GM12878 (cell line): ENCODE data around the gene JPT1. TPM values are rescaled to one million over a fixed set of nuclear protein-coding genes. Genes with fewer than 3 reads are reported as not detected.

Experiments
- ATAC-seq: fragments of 200-7000 bp; cut with Tn5 transposase; 3 replicates; pipeline ENCODE4 v1.9.1; 2020; ENCODE audit warnings: mild to moderate bottlenecking, moderate library complexity
- BruUV-seq: library from RNA; stranded (reverse); fragments of 400-500 nt; replicated peaks from 2 replicates; lab custom pipeline; 2021; lab: Mats Ljungman, UMichigan
- CTCF ChIA-PET: fragments of 300-600 bp; sonication (Branson Sonifier 250); formaldehyde crosslinking; extraction: SDS; loops from one replicate; lab custom pipeline; 2021; ENCODE audit warnings: inconsistent platforms; lab: Yijun Ruan, JAX
- POLR2A ChIA-PET: fragments of 350-600 bp; formaldehyde crosslinking; extraction: SDS; loops from one replicate; lab custom pipeline; 2021; ENCODE audit warnings: inconsistent platforms; lab: Charles Lee
- RAD21 ChIA-PET: fragments of 300-600 bp; sonication (Branson Sonifier 250); formaldehyde crosslinking; loops from one replicate; lab custom pipeline; 2023; ENCODE audit warnings: antibody characterized with exemption; ENCODE audit not compliant: unreplicated experiment; lab: Charles Lee
- SMC1A ChIA-PET: fragments of 300-600 bp; sonication (Branson Sonifier 250); formaldehyde crosslinking; loops from one replicate; lab custom pipeline; 2023; ENCODE audit not compliant: unreplicated experiment, uncharacterized antibody; lab: Charles Lee
- DNase-seq: peaks from one replicate; pipeline ENCODE4 v3.0.0-alpha.2; 2011; ENCODE audit warnings: low read depth, low spot score
- FAIRE-seq: peaks from 3 replicates; lab custom pipeline; 2011; peaks lifted over from hg19 to GRCh38; lab: Jason Lieb, UNC
- H2AFZ ChIP-seq: 2 replicates; pipeline ENCODE4 v1.6.0; 2011; ENCODE audit warnings: low read depth, low read length, control low read depth; ENCODE audit not compliant: control insufficient read depth
- H3K27ac ChIP-seq: 2 replicates; pipeline ENCODE4 v1.5.1; 2011; ENCODE audit warnings: control low read depth; ENCODE audit not compliant: control insufficient read depth, insufficient read depth
- H3K27me3 ChIP-seq, 2 experiments: replicated peaks in 1 of 2; 2 replicates each; pipeline versions ENCODE4 v1.6.0 to v1.6.1; 2011; ENCODE audit warnings: low read length in 1 of 2; ENCODE audit not compliant: control insufficient read depth in 2 of 2, insufficient read depth in 2 of 2
- H3K36me3 ChIP-seq, 2 experiments: 2 replicates each; pipeline ENCODE4 v1.5.1; 2011; ENCODE audit warnings: low read length in 1 of 2; ENCODE audit not compliant: control insufficient read depth in 2 of 2, insufficient read depth in 2 of 2
- H3K4me1 ChIP-seq: 2 replicates; pipeline ENCODE4 v1.6.1; 2011; ENCODE audit warnings: mild to moderate bottlenecking, low read length, moderate library complexity, mixed read lengths; ENCODE audit not compliant: control insufficient read depth, insufficient read depth
- H3K4me2 ChIP-seq: 2 replicates; pipeline ENCODE4 v1.6.0; 2011; ENCODE audit warnings: control low read depth; ENCODE audit not compliant: control insufficient read depth, insufficient read depth
- H3K4me3 ChIP-seq: fragments of 200-600 bp; sonication (generic); 2 replicates; pipeline ENCODE4 v1.5.1; 2016
- H3K79me2 ChIP-seq: 2 replicates; pipeline ENCODE4 v1.6.0; 2011; ENCODE audit warnings: low read length; ENCODE audit not compliant: control insufficient read depth, insufficient read depth
- H3K9ac ChIP-seq: 2 replicates; pipeline ENCODE4 v1.8.0; 2011; ENCODE audit warnings: low read length, control low read depth, mixed read lengths; ENCODE audit not compliant: control insufficient read depth, insufficient read depth
- H3K9me3 ChIP-seq: replicated peaks from 3 replicates; pipeline ENCODE4 v1.5.1; 2011; ENCODE audit warnings: mild to moderate bottlenecking, low read length; ENCODE audit not compliant: control insufficient read depth, insufficient read depth
- H4K20me1 ChIP-seq: 2 replicates; pipeline ENCODE4 v1.6.0; 2011; ENCODE audit not compliant: control insufficient read depth, insufficient read depth
- CHD1 ChIP-seq: IDR thresholded peaks from 2 replicates; pipeline ENCODE4 v1.6.1; 2012; ENCODE audit warnings: low read depth, low read length, improper control_type of control experiment
- FOXM1 ChIP-seq: IDR thresholded peaks from 2 replicates; pipeline ENCODE4 v1.6.1; 2012; ENCODE audit warnings: low read depth, mild to moderate bottlenecking, inconsistent platforms, low read length, moderate library complexity
- MYC ChIP-seq: IDR thresholded peaks from 2 replicates; pipeline ENCODE4 v1.6.1; 2011; ENCODE audit warnings: mild to moderate bottlenecking, low read length, moderate library complexity, inconsistent platforms; ENCODE audit not compliant: insufficient read depth, insufficient replicate concordance, insufficient read length, severe bottlenecking
- NFXL1 ChIP-seq: fragments of 450-650 bp; IDR thresholded peaks from 2 replicates; pipeline ENCODE4 v1.6.1; 2017; ENCODE audit warnings: antibody characterized with exemption, mild to moderate bottlenecking, borderline replicate concordance
- NFYB ChIP-seq: IDR thresholded peaks from 2 replicates; pipeline ENCODE4 v1.6.1; 2011; ENCODE audit warnings: low read depth, mild to moderate bottlenecking, low read length, improper control_type of control experiment, moderate library complexity; ENCODE audit not compliant: insufficient read depth
- RAD21 ChIP-seq: IDR thresholded peaks from 2 replicates; pipeline ENCODE4 v1.6.1; 2011; ENCODE audit warnings: mild to moderate bottlenecking, low read depth, low read length, moderate library complexity; ENCODE audit not compliant: insufficient read depth
- SPI1 ChIP-seq: IDR thresholded peaks from 2 replicates; pipeline ENCODE4 v1.6.1; 2011; ENCODE audit warnings: low read depth, mild to moderate bottlenecking, low read length, moderate library complexity, borderline replicate concordance; ENCODE audit not compliant: insufficient read depth
- SREBF2 ChIP-seq: IDR thresholded peaks from 2 replicates; pipeline ENCODE4 v1.6.1; 2012; ENCODE audit warnings: mild to moderate bottlenecking, low read length
- STAT1 ChIP-seq: fragments of 450-650 bp; conservative IDR thresholded peaks from 2 replicates; pipeline ENCODE4 v1.6.1; 2014; ENCODE audit warnings: antibody characterized with exemption, mild to moderate bottlenecking
- SUPT20H ChIP-seq: IDR thresholded peaks from 2 replicates; pipeline ENCODE4 v1.6.1; 2011; ENCODE audit warnings: low read depth, mild to moderate bottlenecking, low read length, moderate library complexity, borderline replicate concordance; ENCODE audit not compliant: control insufficient read depth
- ZNF622 ChIP-seq: fragments of 450-650 bp; IDR thresholded peaks from 2 replicates; pipeline ENCODE4 v1.6.1; 2017; ENCODE audit warnings: mild to moderate bottlenecking, inconsistent platforms
- WGBS: methylation state at CpG from one replicate; pipeline ENCODE4 v1.1.6; 2016; ENCODE audit warnings: low lambda C conversion rate; ENCODE audit not compliant: insufficient replicate concordance, insufficient coverage; ENCODE audit errors: missing lambda C conversion rate; 5-methylcytosine and 5-hydroxymethylcytosine counted together
- in situ Hi-C: fragments of 300-500 bp; cut with MboI; formaldehyde crosslinking; loops from 9 replicates; pipeline ENCODE4 v1.14.3; 2018; ENCODE audit warnings: mixed read lengths
- intact Hi-C: fragments of 100-400 bp; cut with micrococcal nuclease; formaldehyde crosslinking; loops from one replicate; pipeline ENCODE4 v1.14.2; 2022; ENCODE audit not compliant: unreplicated experiment
- polyA plus RNA-seq, 11 experiments: library from polyadenylated mRNA; depleted of rRNA in 4 of 11; unstranded in 6 of 11; stranded (reverse) in 5 of 11; fragments of >200 nt; fragmentation: Nextera tagmentation in 4 of 11; fragmentation: Illumina TruSeq in 1 of 11; extraction: Ambion mirVana in 4 of 11; extraction: Trizol in 1 of 11; gene quantifications; 1 replicate in 1 of 11; 2 replicates in 10 of 11; pipeline versions ENCODE4 v1.2.1 to v1.2.3, GENCODE V29; 2011 to 2016; ENCODE audit warnings: inconsistent platforms in 2 of 11, missing spikeins in 2 of 11, low read depth in 1 of 11
- total RNA-seq, 4 experiments: library from RNA; depleted of rRNA in 3 of 4; stranded (reverse); fragments of >200 nt in 3 of 4; fragmentation: Illumina TruSeq in 1 of 4; extraction: Trizol in 1 of 4; gene quantifications; 2 replicates each; pipeline versions ENCODE4 v1.2.1 to v1.2.3, GENCODE V29; 2013 to 2021
- TF ChIP-seq, protein P1 (sequence below): IDR thresholded peaks from 2 replicates; pipeline ENCODE4 v1.6.1; 2011; ENCODE audit warnings: low read depth, low read length, improper control_type of control experiment, borderline replicate concordance
- TF ChIP-seq, protein P2 (sequence below): IDR thresholded peaks from 2 replicates; pipeline ENCODE4 v1.6.1; 2012; ENCODE audit warnings: low read depth, low read length, improper control_type of control experiment
- TF ChIP-seq, protein P3 (sequence below): fragments of 450-650 bp; formaldehyde crosslinking; IDR thresholded peaks from 2 replicates; pipeline ENCODE4 v1.4.0; 2020; ENCODE audit warnings: mild to moderate bottlenecking, moderate library complexity
- TF ChIP-seq, protein P4 (sequence below): fragments of 450-650 bp; IDR thresholded peaks from 2 replicates; pipeline ENCODE4 v1.6.1; 2017; ENCODE audit warnings: borderline replicate concordance

The JPT1 gene
- total and polyA plus RNA-seq, 10 of the 15 experiments (the other 5 are each of a cell fraction or from before 2014, with no cell fraction given), result 79.7 to 651 (median 323) TPM

DNA sequence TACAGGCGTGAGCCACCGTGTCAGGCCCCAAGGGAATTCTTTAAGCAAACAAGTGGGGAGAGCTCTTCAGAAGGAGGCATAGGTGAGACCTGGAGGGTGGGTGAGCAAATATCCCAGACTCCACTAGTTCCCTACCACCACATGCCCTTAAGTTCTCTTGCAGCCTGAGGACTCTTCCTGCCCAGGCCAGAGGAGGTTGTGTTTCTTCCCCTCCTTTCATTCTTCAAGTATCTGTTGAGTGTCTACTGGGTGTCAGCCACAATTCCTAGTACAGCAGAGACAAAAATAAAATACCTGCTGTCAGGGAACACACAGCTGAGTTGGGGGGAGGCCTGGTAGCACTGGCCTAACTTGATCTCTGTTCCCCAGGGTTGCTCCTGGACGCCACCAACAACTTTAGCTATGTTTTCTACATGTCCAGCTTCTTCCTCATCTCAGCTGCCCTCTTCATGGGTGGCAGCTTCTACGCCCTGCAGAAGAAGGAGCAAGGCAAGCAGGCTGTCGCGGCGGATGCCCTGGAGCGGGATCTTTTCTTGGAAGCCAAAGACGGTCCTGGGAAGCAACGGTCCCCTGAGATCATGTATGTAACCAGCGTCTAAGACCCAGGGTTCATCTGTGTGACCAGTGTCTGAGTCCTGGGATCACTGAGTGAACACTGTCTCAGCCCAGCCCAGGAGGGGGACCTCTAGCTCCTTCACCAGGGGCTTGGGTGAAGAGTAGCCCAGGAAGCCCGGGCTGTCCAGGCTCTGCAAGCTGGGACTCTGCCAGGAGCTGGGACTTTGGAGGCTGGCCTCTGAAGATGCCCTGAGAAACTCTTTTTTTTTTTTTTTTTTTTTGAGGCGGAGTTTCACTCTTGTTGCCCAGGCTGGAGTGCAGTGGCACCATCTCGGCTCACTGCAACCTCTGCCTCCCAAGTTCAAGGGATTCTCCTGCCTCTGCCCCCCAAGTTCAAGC is 50.4 kb downstream of the JPT1 start:
- H3K36me3 ChIP-seq, result no peaks in the 10 kb centered on the region
- no peak for TF ChIP-seq MYC
- no peak for TF ChIP-seq NFYB
- TF ChIP-seq STAT1, result no peak
- no peak for TF ChIP-seq RAD21
- TF ChIP-seq, protein P1, sequence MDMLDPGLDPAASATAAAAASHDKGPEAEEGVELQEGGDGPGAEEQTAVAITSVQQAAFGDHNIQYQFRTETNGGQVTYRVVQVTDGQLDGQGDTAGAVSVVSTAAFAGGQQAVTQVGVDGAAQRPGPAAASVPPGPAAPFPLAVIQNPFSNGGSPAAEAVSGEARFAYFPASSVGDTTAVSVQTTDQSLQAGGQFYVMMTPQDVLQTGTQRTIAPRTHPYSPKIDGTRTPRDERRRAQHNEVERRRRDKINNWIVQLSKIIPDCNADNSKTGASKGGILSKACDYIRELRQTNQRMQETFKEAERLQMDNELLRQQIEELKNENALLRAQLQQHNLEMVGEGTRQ, result no peak
- TF ChIP-seq FOXM1, result no peak
- TF ChIP-seq NFXL1, result no peak
- TF ChIP-seq, protein P2, sequence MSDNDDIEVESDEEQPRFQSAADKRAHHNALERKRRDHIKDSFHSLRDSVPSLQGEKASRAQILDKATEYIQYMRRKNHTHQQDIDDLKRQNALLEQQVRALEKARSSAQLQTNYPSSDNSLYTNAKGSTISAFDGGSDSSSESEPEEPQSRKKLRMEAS, result no peak
- TF ChIP-seq, protein P3, sequence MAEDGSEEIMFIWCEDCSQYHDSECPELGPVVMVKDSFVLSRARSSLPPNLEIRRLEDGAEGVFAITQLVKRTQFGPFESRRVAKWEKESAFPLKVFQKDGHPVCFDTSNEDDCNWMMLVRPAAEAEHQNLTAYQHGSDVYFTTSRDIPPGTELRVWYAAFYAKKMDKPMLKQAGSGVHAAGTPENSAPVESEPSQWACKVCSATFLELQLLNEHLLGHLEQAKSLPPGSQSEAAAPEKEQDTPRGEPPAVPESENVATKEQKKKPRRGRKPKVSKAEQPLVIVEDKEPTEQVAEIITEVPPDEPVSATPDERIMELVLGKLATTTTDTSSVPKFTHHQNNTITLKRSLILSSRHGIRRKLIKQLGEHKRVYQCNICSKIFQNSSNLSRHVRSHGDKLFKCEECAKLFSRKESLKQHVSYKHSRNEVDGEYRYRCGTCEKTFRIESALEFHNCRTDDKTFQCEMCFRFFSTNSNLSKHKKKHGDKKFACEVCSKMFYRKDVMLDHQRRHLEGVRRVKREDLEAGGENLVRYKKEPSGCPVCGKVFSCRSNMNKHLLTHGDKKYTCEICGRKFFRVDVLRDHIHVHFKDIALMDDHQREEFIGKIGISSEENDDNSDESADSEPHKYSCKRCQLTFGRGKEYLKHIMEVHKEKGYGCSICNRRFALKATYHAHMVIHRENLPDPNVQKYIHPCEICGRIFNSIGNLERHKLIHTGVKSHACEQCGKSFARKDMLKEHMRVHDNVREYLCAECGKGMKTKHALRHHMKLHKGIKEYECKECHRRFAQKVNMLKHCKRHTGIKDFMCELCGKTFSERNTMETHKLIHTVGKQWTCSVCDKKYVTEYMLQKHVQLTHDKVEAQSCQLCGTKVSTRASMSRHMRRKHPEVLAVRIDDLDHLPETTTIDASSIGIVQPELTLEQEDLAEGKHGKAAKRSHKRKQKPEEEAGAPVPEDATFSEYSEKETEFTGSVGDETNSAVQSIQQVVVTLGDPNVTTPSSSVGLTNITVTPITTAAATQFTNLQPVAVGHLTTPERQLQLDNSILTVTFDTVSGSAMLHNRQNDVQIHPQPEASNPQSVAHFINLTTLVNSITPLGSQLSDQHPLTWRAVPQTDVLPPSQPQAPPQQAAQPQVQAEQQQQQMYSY (CRISPR knock-in tag), result no peak
- TF ChIP-seq ZNF622, result no peak
- TF ChIP-seq SREBF2, result no peak
- TF ChIP-seq, protein P4, sequence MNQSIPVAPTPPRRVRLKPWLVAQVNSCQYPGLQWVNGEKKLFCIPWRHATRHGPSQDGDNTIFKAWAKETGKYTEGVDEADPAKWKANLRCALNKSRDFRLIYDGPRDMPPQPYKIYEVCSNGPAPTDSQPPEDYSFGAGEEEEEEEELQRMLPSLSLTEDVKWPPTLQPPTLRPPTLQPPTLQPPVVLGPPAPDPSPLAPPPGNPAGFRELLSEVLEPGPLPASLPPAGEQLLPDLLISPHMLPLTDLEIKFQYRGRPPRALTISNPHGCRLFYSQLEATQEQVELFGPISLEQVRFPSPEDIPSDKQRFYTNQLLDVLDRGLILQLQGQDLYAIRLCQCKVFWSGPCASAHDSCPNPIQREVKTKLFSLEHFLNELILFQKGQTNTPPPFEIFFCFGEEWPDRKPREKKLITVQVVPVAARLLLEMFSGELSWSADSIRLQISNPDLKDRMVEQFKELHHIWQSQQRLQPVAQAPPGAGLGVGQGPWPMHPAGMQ, result no peak
- no peak for TF ChIP-seq SPI1
- TF ChIP-seq CHD1, result no peak
- no peak for TF ChIP-seq SUPT20H
- no peaks in the 10 kb centered on the region for H3K79me2 ChIP-seq
- ChIA-PET SMC1A (interaction anchor here (0.7 to 1.8 kb wide), 4 partner anchors 15 to 142 kb away, joined by 3 to 7 read pairs (median 4); no protein-coding TSS in a partner anchor), POLR2A (interaction anchor here (0.5 to 0.7 kb wide), 4 partner anchors 35 to 421 kb away, joined by 3 to 5 read pairs (median 4); partner anchors contain the start of gene LLGL2), CTCF (interaction anchor here (0.6 to 4.3 kb wide), 11 partner anchors 8 to 142 kb away, joined by 3 to 30 read pairs (median 7); partner anchors contain the start of gene MRPL58), RAD21 (interaction anchor here (0.7 to 3.0 kb wide), 4 partner anchors 11 to 142 kb away, joined by 3 to 14 read pairs (median 6); no protein-coding TSS in a partner anchor)
- H3K9me3 ChIP-seq, result no peaks in the 10 kb centered on the region
- no peak overlapping the region for H3K9ac ChIP-seq
- H2AFZ ChIP-seq, result no peak overlapping the region
- no peaks in the 10 kb centered on the region for H4K20me1 ChIP-seq
- no peak for DNase-seq
- H3K27me3 ChIP-seq, result no peaks in the 10 kb centered on the region
- no peak for ATAC-seq
- H3K4me3 ChIP-seq, result no peak overlapping the region
- BruUV-seq, result no TSS peak
- in situ Hi-C loops, result no loop called here
- FAIRE-seq, result no peak
- peaks cover 5% of the 10 kb centered on the region; the same call in 1 of the 2 replicates for H3K4me1 ChIP-seq
- no peak overlapping the region for H3K4me2 ChIP-seq
- 67% methylated on average over 13 of the region's 14 CpGs for WGBS
- H3K27ac ChIP-seq, result no peak overlapping the region
- intact Hi-C loops, result no loop called here
